GM23248 (cell line): Measurements from ENCODE around the gene SPATA24. TPM values are rescaled to one million over a fixed set of nuclear protein-coding genes. Genes with fewer than 3 reads are reported as not detected.
"Not testable (repeated sequence)": the region's sequence is repeated elsewhere in the genome, so short reads cannot be mapped to it uniquely, and the experiment has no call there.

Experiments used
- DNase-seq: peaks from one replicate; pipeline ENCODE4 v3.0.0-alpha.2; 2015
- H2AFZ ChIP-seq: fragments of 200-600 bp; sonication (generic); 2 replicates; pipeline ENCODE4 v1.6.1; 2016; ENCODE audit warnings: antibody characterized with exemption
- H3F3A ChIP-seq: fragments of 200-600 bp; sonication (generic); 2 replicates; pipeline ENCODE4 v1.6.1; 2016; ENCODE audit warnings: mild to moderate bottlenecking, antibody characterized with exemption, mixed run types; ENCODE audit not compliant: insufficient read depth
- H3K27ac ChIP-seq: fragments of 200-600 bp; sonication (generic); 2 replicates; pipeline ENCODE4 v1.5.1; 2016; ENCODE audit warnings: mild to moderate bottlenecking
- H3K27me3 ChIP-seq: fragments of 200-600 bp; sonication (generic); replicated peaks from 2 replicates; pipeline ENCODE4 v1.6.1; 2016; ENCODE audit warnings: mild to moderate bottlenecking; ENCODE audit not compliant: insufficient read depth
- H3K36me3 ChIP-seq: fragments of 200-600 bp; sonication (generic); 2 replicates; pipeline ENCODE4 v1.6.1; 2016; ENCODE audit warnings: low read depth, mild to moderate bottlenecking
- H3K4me1 ChIP-seq: fragments of 200-600 bp; sonication (generic); 2 replicates; pipeline ENCODE4 v1.6.1; 2016; ENCODE audit warnings: mild to moderate bottlenecking; ENCODE audit not compliant: insufficient read depth
- H3K4me2 ChIP-seq: fragments of 200-600 bp; sonication (generic); one replicate; pipeline ENCODE4 v1.6.1; 2016; ENCODE audit warnings: mild to moderate bottlenecking; ENCODE audit not compliant: unreplicated experiment
- H3K4me3 ChIP-seq: fragments of 200-600 bp; sonication (generic); 2 replicates; pipeline ENCODE4 v1.5.1; 2016; ENCODE audit warnings: mild to moderate bottlenecking
- H3K79me2 ChIP-seq: fragments of 200-600 bp; sonication (generic); 2 replicates; pipeline ENCODE4 v1.6.1; 2016; ENCODE audit warnings: mild to moderate bottlenecking; ENCODE audit not compliant: insufficient read depth
- H3K9ac ChIP-seq: fragments of 200-600 bp; sonication (generic); 2 replicates; pipeline ENCODE4 v1.6.1; 2016; ENCODE audit warnings: mild to moderate bottlenecking
- H3K9me2 ChIP-seq: fragments of 200-600 bp; sonication (generic); 2 replicates; pipeline ENCODE4 v1.6.1; 2016; ENCODE audit warnings: mixed run types, mild to moderate bottlenecking, moderate library complexity; ENCODE audit not compliant: insufficient read depth
- H3K9me3 ChIP-seq: fragments of 200-600 bp; sonication (generic); one replicate; pipeline ENCODE4 v1.6.1; 2017; ENCODE audit warnings: low read depth
- H4K20me1 ChIP-seq: fragments of 200-600 bp; sonication (generic); 2 replicates; pipeline ENCODE4 v1.6.0; 2016; ENCODE audit not compliant: insufficient read depth
- EZH2 ChIP-seq: fragments of 200-600 bp; sonication (generic); IDR thresholded peaks from 2 replicates; pipeline ENCODE4 v1.6.1; 2018; ENCODE audit warnings: antibody characterized with exemption, mild to moderate bottlenecking; ENCODE audit not compliant: insufficient read depth, poor library complexity, severe bottlenecking
- EZH2phosphoT487 ChIP-seq: fragments of 200-600 bp; sonication (generic); IDR thresholded peaks from 2 replicates; pipeline ENCODE4 v1.6.1; 2018; ENCODE audit warnings: antibody characterized with exemption, moderate library complexity, mild to moderate bottlenecking, low read depth; ENCODE audit not compliant: insufficient read depth
- WGBS, 2 experiments: methylation state at CpG; one replicate each; pipeline ENCODE4 v1.1.6; 2015 to 2017; ENCODE audit warnings: low lambda C conversion rate in 2 of 2, low coverage in 1 of 2; ENCODE audit errors: missing lambda C conversion rate in 2 of 2; 5-methylcytosine and 5-hydroxymethylcytosine counted together
- in situ Hi-C: fragments of 300-500 bp; cut with MboI; formaldehyde crosslinking; loops from 2 replicates; pipeline ENCODE4 v1.15.0; 2020
- polyA plus RNA-seq: library from polyadenylated mRNA; unstranded; fragments of >200 nt; fragmentation: Nextera tagmentation; extraction: Ambion mirVana; gene quantifications from 2 replicates; pipeline ENCODE4 v1.2.1, GENCODE V29; 2016
- total RNA-seq: library from RNA; depleted of rRNA; stranded (reverse); fragments of >200 nt; shearing (Covaris generic); gene quantifications from 2 replicates; pipeline ENCODE4 v1.2.3, GENCODE V29; 2014

Gene SPATA24
- total and polyA plus RNA-seq, 2 experiments from 2014 or later: 0.43 to 4.3 TPM

- no peaks in the 10 kb centered on the region for H3K36me3 ChIP-seq
- peaks cover 19% of the 10 kb centered on the region for H3K4me1 ChIP-seq
- in situ Hi-C loops: no loop called here
- H3K9me2 ChIP-seq: no peaks in the 10 kb centered on the region
- 35 to 36% methylated on average over 6 of the region's 6 CpGs for WGBS, 2 experiments
- peak overlapping the region; percentile 73 for H3K9ac ChIP-seq
- TF ChIP-seq EZH2phosphoT487: no peak
- TF ChIP-seq EZH2: no peak
- peak; percentile 67 for DNase-seq
- H3K27me3 ChIP-seq: no peaks in the 10 kb centered on the region
- no peaks in the 10 kb centered on the region for H4K20me1 ChIP-seq
- no peaks in the 10 kb centered on the region for H3K79me2 ChIP-seq
- peaks cover 27% of the 10 kb centered on the region for H3F3A ChIP-seq
- H3K27ac ChIP-seq: peak overlapping the region; percentile 83
- H3K9me3 ChIP-seq: no peaks in the 10 kb centered on the region
- no peak overlapping the region for H3K4me3 ChIP-seq
- peak overlapping the region; percentile 33 for H3K4me2 ChIP-seq
- H2AFZ ChIP-seq: peak overlapping the region; percentile 84
These were observed 6.5 kb upstream of the SPATA24 start for GRCh38 chr5:139410121-139410992.

DNA sequence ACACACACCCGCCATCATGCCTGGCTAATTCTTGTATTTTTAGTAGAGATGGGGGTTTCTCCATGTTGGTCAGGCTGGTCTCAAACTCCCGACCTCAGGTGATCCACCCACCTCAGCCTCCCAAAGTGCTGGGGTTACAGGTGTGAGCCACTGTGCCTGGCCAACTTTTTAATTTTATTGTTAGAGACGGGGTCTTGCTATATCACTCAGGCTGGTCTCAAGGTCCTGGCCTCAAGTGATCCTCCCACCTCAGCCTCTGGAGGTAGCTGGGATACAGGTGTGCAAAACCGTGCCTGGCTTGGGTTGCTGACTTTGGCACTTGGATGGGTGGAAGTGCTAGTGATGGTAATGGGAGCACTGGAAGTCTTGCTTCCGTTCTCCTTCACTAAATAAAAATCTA, 5.2 kb upstream of the SPATA24 start:
- H3K36me3 ChIP-seq, H3K4me3 ChIP-seq, DNase-seq, H3K9me3 ChIP-seq, H3K27me3 ChIP-seq, H3K79me2 ChIP-seq, H3K27ac ChIP-seq, H4K20me1 ChIP-seq, H3K9me2 ChIP-seq, H2AFZ ChIP-seq, in situ Hi-C loops, H3K4me2 ChIP-seq, H3K9ac ChIP-seq: not testable (repeated sequence)
- WGBS, 2 experiments: 86 to 95% methylated on average over 4 to 5 of the region's 5 CpGs
- Histone ChIP-seq H3K4me1 (peaks cover 24% of the 10 kb centered on the region), H3F3A (peaks cover 27% of the 10 kb centered on the region)

DNA sequence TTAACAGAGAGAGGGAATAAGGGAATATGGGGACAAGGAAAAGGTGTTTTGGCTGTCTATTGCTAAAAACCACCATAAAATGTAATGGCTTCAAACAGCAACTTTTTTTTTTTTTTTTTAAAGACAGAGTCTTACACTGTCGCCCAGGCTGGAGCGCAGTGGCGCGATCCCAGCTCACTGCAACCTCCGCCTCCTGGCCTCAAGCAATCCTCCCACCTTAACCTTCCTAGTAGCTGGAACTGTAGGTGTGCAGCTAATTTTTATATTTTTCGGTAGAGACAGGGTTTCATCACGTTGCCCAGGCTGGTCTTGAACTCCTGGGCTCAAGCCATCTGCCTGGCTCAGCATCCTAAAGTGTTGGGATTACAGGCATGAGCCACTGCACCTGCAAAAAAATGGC, 4.3 kb upstream of the SPATA24 start:
- Histone ChIP-seq H3K27me3 (no peaks in the 10 kb centered on the region), H3K36me3 (no peaks in the 10 kb centered on the region), H3K27ac (no peak overlapping the region), H3K9me2 (no peaks in the 10 kb centered on the region), H3K79me2 (no peaks in the 10 kb centered on the region), H3K4me2 (no peak overlapping the region), H2AFZ (no peak overlapping the region), H4K20me1 (no peaks in the 10 kb centered on the region), H3K4me1 (peaks cover 27% of the 10 kb centered on the region), H3K4me3 (no peak overlapping the region), H3K9me3 (no peaks in the 10 kb centered on the region), H3F3A (peaks cover 30% of the 10 kb centered on the region), H3K9ac (no peak overlapping the region)
- WGBS, 2 experiments: 94 to 96% methylated on average over 7 of the region's 7 CpGs
- no peak for TF ChIP-seq EZH2phosphoT487
- no peak for TF ChIP-seq EZH2
- in situ Hi-C loops: no loop called here
- no peak for DNase-seq

GRCh38 chr5:139407517-139407916, 3.6 kb upstream of the SPATA24 start:
- Histone ChIP-seq H3K9me2 (no peaks in the 10 kb centered on the region), H3K4me2 (no peak overlapping the region), H3K4me3 (no peak overlapping the region), H3K9ac (no peak overlapping the region), H3K9me3 (no peaks in the 10 kb centered on the region), H3K27ac (no peak overlapping the region), H3K36me3 (no peaks in the 10 kb centered on the region), H4K20me1 (no peaks in the 10 kb centered on the region), H3F3A (peaks cover 34% of the 10 kb centered on the region), H3K27me3 (no peaks in the 10 kb centered on the region), H3K4me1 (peaks cover 29% of the 10 kb centered on the region), H2AFZ (no peak overlapping the region), H3K79me2 (no peaks in the 10 kb centered on the region)
- in situ Hi-C loops: no loop called here
- no peak for DNase-seq
- TF ChIP-seq EZH2phosphoT487: no peak
- no peak for TF ChIP-seq EZH2
